NCI-H146 (cell line): ENCODE results near the gene ZMIZ1.

Source experiments
- DNase-seq: peaks from one replicate; lab custom pipeline; 2025; lab: John Stamatoyannopoulos, UW

Gene ZMIZ1

DNA sequence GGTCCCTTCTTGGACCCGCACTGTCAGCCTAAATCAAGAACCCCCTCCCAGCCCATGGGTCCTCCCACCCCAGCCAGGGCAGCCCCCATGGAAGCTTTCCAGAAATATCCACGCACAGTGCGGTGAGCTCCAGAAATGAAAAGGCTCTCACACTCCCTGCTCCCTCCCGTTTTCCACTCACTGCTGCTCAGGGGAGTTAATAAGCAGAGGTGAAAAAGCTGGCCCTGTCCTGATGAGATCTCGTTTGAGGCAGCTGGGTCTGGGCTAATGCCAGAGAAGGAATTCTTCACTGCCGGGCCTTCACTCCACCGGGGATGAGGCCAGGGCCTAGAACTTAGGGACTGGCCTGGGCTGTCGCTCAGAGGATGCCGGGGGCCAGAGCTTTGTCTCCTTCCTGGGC is 102.2 kb downstream of the ZMIZ1 start:
- no peak for DNase-seq

DNA sequence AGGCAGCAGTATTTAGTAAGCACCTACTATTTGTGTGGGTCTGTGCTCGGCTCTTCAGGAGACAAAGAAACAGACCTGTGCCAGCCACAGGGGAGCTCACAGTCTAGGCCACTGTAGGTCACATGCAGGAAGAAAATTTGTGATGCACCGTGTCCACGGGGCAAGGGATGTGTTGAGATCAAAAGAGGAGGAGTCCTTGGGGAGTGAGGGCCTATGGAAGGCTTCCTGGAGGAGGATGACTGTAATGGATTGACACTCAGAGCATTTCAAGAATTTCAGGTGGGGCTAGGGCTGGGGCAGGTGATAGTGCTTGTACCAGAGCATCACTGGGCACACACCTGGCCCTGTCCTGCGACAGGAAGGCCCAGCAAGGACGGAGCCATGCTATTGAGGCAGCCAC is 102.7 kb downstream of the ZMIZ1 start:
- no peak for DNase-seq

DNA sequence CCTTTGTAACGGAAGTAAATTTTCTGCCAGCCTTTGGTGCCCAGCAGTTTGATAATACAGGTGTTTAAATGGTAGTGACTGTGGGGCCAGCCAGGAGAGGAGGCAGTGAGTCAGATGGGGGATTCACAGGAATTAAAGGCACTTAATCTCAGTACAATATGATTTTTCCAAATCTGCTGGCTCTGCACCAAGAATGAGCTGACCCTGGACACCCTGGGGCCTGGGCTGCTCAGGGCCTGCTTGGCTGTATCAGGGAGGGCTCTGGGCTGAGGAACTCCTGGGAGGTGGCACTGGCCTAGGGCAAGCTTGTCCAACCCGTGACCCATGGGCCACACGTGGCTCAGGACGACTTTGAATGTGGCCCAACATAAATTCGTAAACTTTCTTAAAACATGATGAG is 104.1 kb downstream of the ZMIZ1 start:
- DNase-seq: no peak

DNA sequence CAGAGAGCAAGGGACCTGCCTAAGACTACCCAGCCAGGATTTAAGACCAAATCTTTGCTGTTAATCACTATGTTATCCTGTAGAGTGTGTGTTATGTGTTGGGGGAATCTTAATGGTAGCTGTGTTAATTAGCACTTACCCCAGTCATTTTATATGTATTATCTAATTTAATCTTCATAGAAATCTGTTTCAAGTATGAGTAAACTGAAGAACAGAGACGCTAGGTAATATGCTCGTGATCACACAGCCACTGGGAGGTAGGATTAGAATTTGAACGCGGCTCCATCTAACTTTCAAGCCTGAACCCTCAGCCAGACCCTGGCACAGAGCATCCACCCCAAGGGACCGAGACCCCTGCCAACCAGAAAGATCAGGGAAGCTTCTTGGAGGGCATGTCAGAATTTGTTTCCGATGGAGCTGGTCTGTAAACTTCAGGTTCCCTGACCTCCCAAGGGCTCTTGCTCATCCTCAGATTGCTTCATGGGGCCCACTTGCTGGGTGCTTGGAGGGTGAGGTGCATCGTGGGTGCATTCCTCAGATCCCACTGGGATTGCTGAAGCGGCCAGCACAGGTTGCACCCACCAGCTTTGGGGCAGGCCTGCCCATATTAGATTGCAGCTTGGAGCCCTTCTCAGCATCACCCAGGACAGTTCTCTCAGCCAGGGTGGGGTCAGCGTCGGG is 105.0 kb downstream of the ZMIZ1 start:
- no peak for DNase-seq

DNA sequence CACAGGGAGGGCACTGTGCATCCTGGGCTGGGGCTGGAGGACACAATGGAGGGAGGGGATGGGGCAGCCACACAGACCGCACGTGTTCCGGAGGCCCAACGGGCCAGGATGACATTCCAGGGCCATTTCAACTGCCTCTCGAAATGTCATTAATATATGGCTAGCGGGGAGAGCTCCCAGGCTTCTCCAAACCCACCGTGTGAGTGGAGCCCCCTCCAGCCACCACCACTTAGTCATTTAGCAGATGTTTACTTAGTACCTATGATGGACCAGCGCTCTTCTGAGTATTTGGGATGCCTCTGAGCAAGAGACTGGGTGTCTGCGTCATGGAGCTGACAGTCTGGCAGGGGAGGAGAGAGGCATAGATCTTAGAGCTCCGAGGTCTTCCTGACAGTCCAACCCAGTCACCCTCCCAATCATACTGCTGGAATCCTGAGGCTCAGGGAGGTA is 107.3 kb downstream of the ZMIZ1 start:
- no peak for DNase-seq

DNA sequence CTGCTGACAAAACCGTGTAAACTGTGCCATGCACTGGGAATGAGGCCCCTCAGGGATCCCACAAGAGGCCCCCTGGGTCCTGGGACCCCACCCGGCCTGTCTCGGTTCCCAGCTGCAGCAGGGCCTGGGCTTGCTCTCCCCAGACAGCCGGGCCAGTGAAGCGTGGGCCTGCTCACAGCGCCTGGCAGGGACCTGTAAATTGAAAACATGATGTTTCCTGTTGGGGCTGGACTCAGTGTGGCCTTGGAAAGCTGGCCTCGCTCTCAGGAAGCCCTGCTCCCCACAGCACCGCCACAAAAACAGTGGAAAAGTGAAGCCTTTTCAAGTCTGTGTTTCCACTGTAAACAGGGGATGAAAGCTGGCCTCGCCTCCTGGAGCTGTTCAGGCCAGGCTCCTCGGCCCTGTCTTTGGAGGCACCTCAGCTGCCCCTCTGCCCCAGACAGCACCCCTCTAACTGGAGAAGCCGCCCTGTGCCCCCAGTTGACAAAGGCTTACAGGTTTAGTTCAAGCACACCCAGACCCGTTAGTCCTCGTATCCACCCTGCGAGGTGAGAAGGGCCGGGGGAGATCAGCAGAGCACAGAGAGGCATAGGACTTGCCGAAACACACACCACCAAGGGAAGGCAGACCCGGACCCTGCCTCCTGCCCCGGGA is 108.3 kb downstream of the ZMIZ1 start:
- DNase-seq: no peak

DNA sequence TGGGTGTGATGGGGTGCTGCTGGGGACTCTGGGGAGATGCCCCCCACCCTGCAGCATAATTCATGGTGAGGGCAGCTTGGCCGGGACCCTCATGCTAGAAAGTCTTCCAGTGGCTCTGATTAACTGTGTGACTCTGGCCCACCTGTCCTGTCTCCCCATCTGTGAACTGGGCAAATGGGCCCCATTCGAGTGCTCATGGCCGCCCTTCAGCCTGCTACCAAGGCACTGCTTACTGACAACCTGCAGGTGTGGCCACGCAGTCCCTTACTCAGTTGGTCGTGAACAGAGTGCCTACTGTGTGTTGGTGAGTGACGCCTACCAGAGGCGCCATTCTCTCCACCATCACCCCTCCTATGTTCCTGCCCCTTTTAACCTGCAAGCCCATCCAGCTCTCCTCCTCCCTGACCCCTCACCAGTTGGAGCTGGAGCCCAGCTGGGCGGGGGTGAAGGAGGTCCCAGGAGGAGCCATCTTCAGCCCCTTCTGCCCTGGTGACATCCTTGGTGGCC is 109.4 kb downstream of the ZMIZ1 start:
- no peak for DNase-seq

DNA sequence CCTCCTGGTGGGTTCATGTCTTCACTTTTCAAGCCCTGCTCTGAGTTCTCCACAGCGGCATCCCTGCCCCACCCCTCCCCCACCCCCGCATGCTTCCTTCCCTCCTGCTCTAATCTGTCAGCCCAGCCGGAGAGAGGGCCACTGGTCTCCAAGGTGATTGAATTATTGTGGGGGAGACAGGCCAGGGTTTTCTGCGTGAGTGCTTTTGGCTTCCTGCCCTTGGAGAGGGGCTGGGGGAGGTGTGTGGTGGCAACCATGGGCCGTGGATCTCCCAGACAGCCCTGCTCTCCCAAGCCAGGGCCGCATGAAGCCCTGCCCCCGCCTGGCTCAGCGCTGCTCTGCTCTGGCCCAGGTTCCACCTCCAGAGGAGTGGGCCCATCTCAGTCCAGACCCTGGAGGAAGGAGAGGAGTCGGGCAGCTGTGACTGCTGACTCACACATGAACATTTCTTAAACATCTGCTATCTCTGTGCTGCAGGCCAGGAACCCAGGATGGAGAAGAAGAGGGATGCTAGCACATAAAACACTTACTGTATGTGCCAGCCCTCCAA is 109.9 kb downstream of the ZMIZ1 start:
- no peak for DNase-seq

DNA sequence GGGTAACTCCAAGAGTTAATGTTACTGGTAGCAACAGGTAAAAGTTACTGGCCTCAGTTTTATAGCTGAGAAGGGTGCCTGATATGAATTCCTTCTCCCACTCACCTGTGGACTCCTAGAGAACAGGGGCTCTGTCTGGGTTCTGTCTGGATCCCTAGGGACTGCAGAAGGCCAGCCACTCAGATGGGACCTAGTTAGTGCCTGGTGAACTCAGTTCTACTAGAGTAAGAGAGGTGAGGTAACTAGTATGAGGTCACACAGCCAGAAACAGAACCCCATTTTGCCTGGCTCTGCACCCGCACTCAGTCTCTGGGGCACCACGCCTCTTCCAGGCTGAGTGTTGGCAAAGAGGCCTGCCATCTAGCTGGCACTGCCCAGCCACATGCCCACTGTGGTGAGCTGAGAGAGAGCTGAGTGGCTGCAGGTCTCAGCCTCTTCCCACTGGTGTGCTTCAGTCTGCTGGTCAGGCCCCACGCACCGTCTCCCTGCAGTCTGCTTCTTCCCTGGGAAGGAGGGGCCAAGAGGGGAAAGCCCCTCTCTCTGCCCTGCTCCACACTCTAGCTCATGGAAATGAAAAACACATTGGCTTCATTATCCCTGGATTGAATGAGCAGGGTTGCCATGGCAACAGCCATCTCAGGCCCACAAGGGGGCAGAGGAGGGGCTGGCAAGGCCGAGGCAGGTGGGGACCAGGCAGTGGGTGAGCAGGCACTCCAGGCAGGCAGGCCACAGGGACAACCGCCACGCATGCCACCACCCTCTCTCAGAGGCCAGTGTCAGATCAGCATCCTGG is 110.6 kb downstream of the ZMIZ1 start:
- peak; percentile 69 for DNase-seq

DNA sequence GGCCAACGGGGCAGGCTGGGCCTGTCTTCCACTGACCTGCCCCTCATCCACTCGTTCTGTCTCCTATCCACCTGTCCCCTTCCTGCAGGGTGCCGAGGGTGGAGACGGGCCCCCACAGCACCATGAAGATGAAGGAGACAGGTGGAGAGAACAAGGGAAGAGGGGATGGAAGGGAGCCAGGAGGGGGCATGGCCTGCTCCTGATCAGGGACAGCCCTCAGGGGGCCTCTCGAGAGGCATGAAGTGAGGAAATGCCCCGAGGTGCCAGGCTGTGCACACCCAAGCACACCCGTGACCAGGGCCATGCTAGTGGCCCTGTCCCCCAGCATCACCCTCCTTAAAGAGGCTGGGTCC is 111.2 kb downstream of the ZMIZ1 start:
- DNase-seq: no peak

DNA sequence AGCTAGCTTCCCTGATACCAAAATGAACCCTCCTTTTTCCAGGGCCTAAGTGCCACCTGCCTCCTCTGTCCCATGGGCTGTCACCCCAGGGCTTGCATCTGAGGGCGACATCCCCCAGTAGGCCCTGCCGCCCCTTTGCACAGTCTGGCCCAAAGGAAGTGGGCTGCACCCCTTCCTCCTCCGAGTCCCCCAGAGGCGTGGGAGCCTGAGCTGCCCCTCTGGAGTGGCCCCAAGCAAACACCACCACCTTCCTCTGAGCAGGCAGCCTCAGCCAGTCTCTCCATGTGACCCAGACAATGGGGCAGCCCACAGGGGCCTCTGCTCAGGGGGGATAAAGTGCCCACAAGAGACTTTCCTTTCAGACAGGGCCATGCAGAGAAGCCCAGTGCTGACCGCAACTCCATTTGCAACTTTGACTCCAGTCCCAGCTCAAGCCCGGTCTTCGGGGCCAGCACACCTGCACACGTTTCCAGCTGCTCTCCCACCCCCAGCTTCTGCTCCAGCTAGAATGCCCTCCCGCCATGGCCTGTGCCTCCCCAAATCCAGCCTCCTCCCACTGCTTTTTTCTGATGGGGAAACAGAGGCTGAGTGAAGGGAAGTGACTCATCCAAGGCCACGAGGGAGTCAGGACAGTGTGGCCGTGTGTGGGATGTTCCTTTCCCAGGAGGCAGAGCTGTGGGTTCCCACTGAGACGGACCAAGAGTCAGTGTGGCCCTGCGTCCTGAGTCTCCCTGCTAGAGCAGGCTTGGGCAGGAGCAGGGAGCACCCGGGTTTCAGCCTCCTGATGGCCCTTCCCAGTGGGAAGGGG is 111.9 kb downstream of the ZMIZ1 start:
- DNase-seq: no peak

DNA sequence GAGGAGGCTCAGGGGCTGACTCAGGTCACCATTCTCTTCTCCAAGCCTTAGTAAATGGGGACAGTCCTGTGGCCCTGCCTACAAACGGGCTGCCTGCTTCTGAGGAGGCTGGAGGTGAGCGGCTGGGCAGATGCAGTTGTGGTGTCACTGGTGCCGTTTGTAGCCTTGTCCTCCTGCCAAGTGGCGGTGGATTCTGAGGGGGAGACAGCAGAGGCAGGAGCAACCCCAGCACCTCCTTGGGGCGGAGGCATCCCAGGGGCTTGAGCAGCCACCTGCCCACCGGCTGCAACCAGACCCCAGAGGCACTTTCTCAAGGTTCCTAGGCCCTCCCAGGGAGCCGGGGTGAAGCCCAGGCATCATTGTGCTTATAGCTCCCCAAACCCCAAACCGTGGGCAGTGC is 112.5 kb downstream of the ZMIZ1 start:
- DNase-seq: no peak

DNA sequence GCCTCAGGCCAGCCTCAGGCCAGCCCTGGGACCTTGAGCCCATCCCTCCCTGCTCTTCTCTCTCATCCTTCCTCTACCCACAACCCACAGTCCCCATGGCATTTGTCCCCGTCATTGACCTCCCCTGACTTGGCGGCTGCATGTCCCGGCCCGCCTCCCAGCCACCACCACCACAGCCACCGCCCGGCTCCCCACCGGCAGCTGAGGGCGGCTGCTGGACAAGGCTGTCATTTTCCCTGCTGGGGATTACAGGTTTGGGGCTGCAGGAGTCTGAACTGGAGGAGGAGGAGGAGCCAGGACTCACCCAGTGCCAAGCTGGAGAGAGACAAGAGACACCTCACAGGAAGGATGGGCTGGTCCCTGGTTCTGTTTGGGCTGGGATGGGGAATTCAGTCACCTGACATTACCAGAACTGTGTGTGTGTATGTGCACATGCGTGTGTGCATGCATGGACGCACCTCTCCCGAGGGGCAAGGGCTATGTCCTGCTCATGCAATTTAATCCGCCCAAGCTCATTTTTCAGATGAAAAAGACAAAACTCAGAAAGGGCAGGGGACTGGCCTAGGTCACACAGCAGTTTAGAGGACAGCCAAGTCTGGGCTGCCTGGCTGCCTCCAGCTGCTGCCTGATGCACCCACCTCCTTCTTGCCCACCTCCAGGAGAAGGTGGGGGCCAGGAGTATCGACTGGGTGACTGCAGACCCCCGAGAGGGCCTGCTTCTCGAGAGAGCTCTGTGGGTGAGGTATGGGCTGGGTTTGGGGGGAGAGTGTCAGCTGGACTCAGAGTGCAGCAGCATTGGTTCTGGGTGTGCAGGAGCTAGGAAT is 113.1 kb downstream of the ZMIZ1 start:
- DNase-seq: peak; percentile 58

DNA sequence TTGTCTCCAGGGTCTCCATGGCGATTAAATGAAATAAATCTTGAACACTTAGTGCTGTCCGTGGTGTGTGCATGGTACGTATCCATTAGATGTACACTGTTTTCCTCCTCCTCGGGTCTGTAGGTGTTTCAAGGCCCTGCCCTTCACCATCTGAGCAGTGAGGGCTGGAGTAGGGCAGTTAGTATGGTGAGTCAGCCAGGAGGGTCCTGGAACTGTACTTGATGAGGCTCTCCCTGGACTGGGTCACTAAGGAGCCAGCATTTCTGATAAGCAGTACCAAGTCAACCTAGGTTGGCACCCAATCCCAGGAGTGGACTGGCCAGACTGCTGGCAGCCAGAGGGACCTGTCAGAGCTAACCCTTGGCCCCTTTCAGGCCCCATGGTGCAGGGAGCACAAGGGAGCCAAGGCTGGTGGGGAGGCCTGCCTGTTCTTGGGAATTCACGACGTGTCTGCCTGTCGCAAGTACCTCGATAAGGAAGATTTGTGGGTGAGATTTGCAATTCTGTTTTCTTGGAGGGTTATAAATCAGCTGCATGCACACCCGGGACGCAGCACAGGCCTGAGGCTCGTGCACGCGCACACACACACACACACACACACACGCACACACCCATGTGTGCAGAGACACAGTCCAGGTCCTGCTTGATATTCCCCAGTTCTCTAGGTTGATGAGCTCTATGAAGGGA is 114.2 kb downstream of the ZMIZ1 start:
- DNase-seq: no peak

DNA sequence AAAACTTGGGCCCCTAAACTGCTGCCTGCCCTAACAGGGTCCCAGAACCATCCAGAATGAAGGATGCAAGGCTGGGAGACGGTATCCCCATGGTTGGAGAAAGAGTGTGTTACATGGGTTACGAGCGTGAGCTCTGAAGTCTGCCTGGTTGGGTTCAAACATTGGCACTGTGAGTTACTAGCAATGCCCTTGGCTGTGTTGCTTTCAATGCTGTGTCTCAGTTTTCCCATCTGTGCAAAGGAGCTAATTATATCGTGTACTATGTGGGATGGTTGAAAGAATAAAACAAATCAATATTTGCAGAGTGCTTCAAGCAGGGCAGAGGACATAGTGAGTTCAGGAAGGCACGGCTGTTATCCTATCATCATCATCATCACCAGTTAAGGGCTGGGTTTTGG is 114.7 kb downstream of the ZMIZ1 start:
- no peak for DNase-seq

DNA sequence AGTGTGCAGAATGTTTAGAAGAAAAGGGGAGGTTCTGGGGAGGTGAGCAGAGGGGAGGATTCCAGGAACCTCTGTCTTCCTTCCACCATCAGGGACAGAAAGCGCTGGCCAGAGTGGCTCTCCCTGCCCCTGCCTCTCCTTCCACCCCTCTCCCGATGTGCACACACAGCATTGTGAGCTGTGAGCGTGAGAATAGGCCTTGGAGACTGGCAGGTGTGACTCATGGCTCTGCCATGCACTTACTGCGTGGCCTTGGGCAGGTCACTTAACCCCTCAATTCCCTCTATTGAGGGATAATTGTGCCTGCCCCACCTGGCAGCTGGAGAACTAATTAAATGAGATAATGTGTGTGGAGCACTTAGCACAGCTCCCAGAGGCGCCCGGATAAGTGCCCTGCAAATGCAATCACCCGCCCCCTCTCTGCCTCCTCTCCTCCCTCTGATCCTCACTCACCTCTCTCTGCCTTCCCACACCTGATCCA is 115.4 kb downstream of the ZMIZ1 start:
- peak; percentile 80 for DNase-seq

DNA sequence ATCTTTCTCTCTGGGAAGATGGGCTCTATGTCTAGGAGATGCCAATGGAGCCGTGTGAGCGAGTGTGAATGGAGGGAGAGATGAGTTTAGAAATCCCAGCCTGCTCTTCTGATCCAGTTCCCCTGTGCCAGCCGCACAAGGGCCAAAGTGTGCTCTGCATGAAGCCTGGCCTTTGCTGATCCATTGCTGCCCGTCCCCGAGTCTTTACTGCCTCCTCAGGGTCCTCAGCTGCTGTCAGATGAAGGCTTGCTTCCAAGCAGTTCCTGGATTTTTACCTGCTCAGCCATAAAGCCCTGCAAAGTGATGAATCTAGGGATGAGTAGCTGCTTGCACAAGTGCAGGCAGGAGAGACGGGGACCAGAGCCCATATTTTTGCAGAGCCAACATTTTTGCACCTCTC is 115.9 kb downstream of the ZMIZ1 start:
- DNase-seq: no peak

DNA sequence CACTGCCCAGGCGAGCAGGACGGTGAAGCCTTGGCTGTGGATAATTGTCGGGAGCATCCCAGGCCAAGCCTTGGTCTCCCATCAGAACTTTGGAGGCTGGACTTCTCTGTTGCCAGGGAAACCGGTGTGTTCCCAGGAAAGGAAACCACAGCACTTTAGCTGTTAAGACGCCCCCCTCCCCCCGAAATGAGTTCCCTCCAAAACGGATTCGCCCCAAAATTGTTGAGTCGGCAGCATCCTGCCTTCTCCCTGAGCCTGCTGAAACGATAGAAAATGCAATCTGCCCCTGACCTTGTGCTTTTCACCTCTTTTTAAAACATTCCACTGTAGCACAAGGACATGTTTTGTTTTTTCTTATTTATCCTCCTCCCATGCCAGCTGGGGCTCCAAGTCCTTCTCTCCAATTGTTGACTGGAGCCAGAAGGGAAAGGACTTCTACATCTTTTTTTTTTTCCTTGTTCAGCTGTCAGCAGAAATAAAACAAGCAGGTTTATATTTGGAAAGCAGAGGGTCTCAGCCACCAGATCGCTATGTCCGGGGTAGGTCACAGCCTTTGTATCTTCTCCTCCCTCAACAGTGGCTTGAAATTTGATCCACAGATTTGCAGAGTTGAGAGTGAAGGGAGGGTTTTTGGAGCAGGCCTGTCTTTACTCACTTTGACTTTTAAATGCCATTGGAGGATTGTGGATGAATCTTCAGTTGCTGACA is 116.5 kb downstream of the ZMIZ1 start:
- no peak for DNase-seq

DNA sequence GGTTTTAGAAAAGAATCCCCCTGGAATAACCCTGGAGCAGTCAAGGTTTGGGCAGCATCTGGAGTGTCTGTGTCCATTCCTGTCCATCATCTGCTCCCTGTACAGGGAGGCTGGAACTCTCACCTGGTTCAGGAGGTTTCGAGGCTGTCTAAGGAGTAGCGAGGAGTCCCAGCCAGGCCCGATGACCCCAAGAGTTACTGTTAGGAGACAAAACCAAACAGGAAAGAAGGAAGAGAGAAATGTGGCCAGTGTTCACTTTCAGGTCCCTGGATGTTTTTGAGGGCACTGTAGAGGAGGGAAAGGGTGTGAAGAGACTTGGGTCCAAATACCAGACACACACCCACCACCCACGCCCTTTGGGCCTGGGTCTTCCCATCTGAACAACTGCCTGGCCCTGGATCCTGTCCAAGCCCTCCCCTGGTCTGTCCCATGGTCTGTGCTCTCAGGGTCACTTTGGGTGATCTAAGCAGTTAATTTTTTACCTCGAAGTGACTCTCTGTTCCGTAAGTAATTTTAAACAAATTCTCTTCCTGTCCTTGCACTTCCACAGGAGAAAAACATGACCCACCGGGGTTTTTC is 117.1 kb downstream of the ZMIZ1 start:
- DNase-seq: no peak
